ENCODE data around the gene ERCC5.

GRCh38 chr13:102845630-102846260 lies at the start of gene ERCC5:
- no peak for TF ChIP-seq CTCF (conservative IDR thresholded peaks at IDR 0.05 in 1 of 2, IDR thresholded peaks at IDR 0.05 in 1 of 2; ENCODE audit: low read depth in 1 of 2, low read length in 2 of 2)
- no peak for TF ChIP-seq EZH2 (IDR thresholded peaks at IDR 0.05; ENCODE audit: low read length, missing control alignments)

Measured in fibroblast of lung (primary cell).